Measurements from ENCODE around the gene PPP2R2B. TPM values are rescaled to one million over a fixed set of nuclear protein-coding genes. Genes with fewer than 3 reads are reported as not detected.

The PPP2R2B gene
- total and polyA plus RNA-seq, 2 donors (not counting 3 experiments of a cell fraction or from before 2014, with no cell fraction given): not detected

- Histone ChIP-seq H3K9me3 (replicated peaks; ENCODE audit: control insufficient read depth, insufficient read depth, low read length) (no peaks in the 10 kb centered on the region), H3K79me2 (ENCODE audit: control insufficient read depth, insufficient read depth, low read length) (no peaks in the 10 kb centered on the region), H3K9me1 (replicated peaks; ENCODE audit: control insufficient read depth, extremely low read depth, insufficient read depth, low read length) (no peaks in the 10 kb centered on the region), H4K20me1 (replicated peaks; ENCODE audit: control insufficient read depth, extremely low read depth, insufficient read depth, low read length) (no peaks in the 10 kb centered on the region), H3K4me1 (ENCODE audit: control insufficient read depth, extremely low read depth, insufficient read depth, low read length) (no peaks in the 10 kb centered on the region), H3K36me3 (ENCODE audit: control insufficient read depth in 2 of 2, extremely low read depth in 1 of 2, insufficient read depth in 2 of 2, low read length in 2 of 2) (no peaks in the 10 kb centered on the region), H3K4me3 (replicated peaks in 1 of 3; ENCODE audit: insufficient read depth in 1 of 3, low read depth in 1 of 3, low read length in 3 of 3) (no peak overlapping the region), H2AFZ (ENCODE audit: low read depth, low read length) (no peak overlapping the region), H3K27ac (ENCODE audit: insufficient read depth, low read depth, low read length) (no peak overlapping the region), H3K4me2 (ENCODE audit: insufficient read depth, low read length) (no peak overlapping the region), H3K27me3 (ENCODE audit: control insufficient read depth in 2 of 2, insufficient read depth in 2 of 2, low read length in 2 of 2) (no peaks in the 10 kb centered on the region), H3K9ac (replicated peaks; ENCODE audit: extremely low read depth, insufficient read depth, low read length) (no peak overlapping the region)
- POLR2A ChIA-PET: no interaction called here
- CTCF ChIA-PET: no interaction called here
- dilution Hi-C loops (cut with MboI; ENCODE audit: extremely low pct_ligation_motif_present, low sequenced_read_pairs) (no loop called here), intact Hi-C loops (cut with micrococcal nuclease) (no loop called here)
- DNase-seq (ENCODE audit: low read depth, low spot score): no peak
- TF ChIP-seq POLR2AphosphoS5 (IDR thresholded peaks at IDR 0.05; ENCODE audit: insufficient read depth, low read depth, low read length): no peak
- no peak for TF ChIP-seq MYC (IDR thresholded peaks at IDR 0.05; ENCODE audit: low read depth, low read length)
- TF ChIP-seq CTCF (IDR thresholded peaks at IDR 0.05; ENCODE audit: extremely low read depth in 1 of 2, insufficient read depth in 1 of 2, low read depth in 1 of 2, low read length in 2 of 2): no peak
- TF ChIP-seq GATA2 (IDR thresholded peaks at IDR 0.05; ENCODE audit: insufficient read depth, insufficient read length, low read depth, low read length): no peak
- TF ChIP-seq MAX (IDR thresholded peaks at IDR 0.05; ENCODE audit: insufficient read depth, insufficient read length): no peak
- no peak for TF ChIP-seq EZH2 (IDR thresholded peaks at IDR 0.05; ENCODE audit: borderline replicate concordance, low read depth, low read length, severe bottlenecking)
- TF ChIP-seq POLR2A (IDR thresholded peaks at IDR 0.05; ENCODE audit: low read depth, low read length): no peak
- TF ChIP-seq JUN (IDR thresholded peaks at IDR 0.05; ENCODE audit: borderline replicate concordance, insufficient read depth, insufficient read length, low read depth): no peak
- no peak for TF ChIP-seq FOS (IDR thresholded peaks at IDR 0.05; ENCODE audit: borderline replicate concordance, insufficient read depth, low read length)
- no peak for FAIRE-seq
- BruUV-seq (replicated peaks): no TSS peak
Measured at GRCh38 chr5:146789712-146790653, 88.6 kb downstream of the PPP2R2B start.
